Tongue (tissue), 2 donors: Measurements from ENCODE around the gene PHYKPL. TPM values are rescaled to one million over a fixed set of nuclear protein-coding genes. Genes with fewer than 3 reads are reported as not detected.
"Not testable (repeated sequence)": the region's sequence is repeated elsewhere in the genome, so short reads cannot be mapped to it uniquely, and the experiment has no call there.

Experiments used
- DNase-seq: peaks from one replicate; pipeline ENCODE4 v3.0.0-alpha.2; 2015
- total RNA-seq: library from RNA; depleted of rRNA; stranded (reverse); fragments of >200 nt; gene quantifications from one replicate; pipeline ENCODE4 v1.2.3, GENCODE V29; 2014

Gene PHYKPL
- total RNA-seq, 1 donor from 2014 or later = 39.8 TPM

GRCh38 chr5:178239626-178240301 is 7.2 kb upstream of the PHYKPL start:
- DNase-seq = not testable (repeated sequence)

- no peak for DNase-seq
Measured at GRCh38 chr5:178238711-178239592, 6.3 kb upstream of the PHYKPL start.

- no peak for DNase-seq
Measured at GRCh38 chr5:178238313-178238635, 5.7 kb upstream of the PHYKPL start.

GRCh38 chr5:178237431-178238312 is 5.1 kb upstream of the PHYKPL start:
- no peak for DNase-seq

GRCh38 chr5:178236679-178237078 is 4.1 kb upstream of the PHYKPL start:
- no peak for DNase-seq

- no peak for DNase-seq
Measured at GRCh38 chr5:178236126-178236525, 3.5 kb upstream of the PHYKPL start.

- no peak for DNase-seq
Measured at GRCh38 chr5:178235588-178235974, 3.0 kb upstream of the PHYKPL start.

GRCh38 chr5:178234750-178235587 is 2.4 kb upstream of the PHYKPL start:
- DNase-seq = peak; percentile 86

GRCh38 chr5:178234121-178234749 is 1.6 kb upstream of the PHYKPL start:
- DNase-seq = no peak

GRCh38 chr5:178232920-178233429 is 373 bp upstream of the PHYKPL start:
- DNase-seq = no peak

- DNase-seq = no peak
Measured at GRCh38 chr5:178231539-178232123, 971 bp downstream of the PHYKPL start.

- no peak for DNase-seq
Measured at GRCh38 chr5:178230879-178231538, 1.6 kb downstream of the PHYKPL start.

- DNase-seq = no peak
Measured at GRCh38 chr5:178229861-178230260, 2.7 kb downstream of the PHYKPL start.

- DNase-seq = not testable (repeated sequence)
Measured at GRCh38 chr5:178229111-178229510, 3.5 kb downstream of the PHYKPL start.

GRCh38 chr5:178228609-178229008 is 4.0 kb downstream of the PHYKPL start:
- DNase-seq = no peak

GRCh38 chr5:178227929-178228328 is 4.7 kb downstream of the PHYKPL start:
- DNase-seq = no peak

- no peak for DNase-seq
Measured at GRCh38 chr5:178227138-178227659, 5.4 kb downstream of the PHYKPL start.

GRCh38 chr5:178225174-178225573 is 7.4 kb downstream of the PHYKPL start:
- DNase-seq = no peak

- DNase-seq = no peak
Measured at GRCh38 chr5:178224403-178224802, 8.2 kb downstream of the PHYKPL start.

- DNase-seq = no peak
Measured at GRCh38 chr5:178223828-178224335, 8.7 kb downstream of the PHYKPL start.
